HG02884 (cell line): ENCODE measurements around the gene PARD3B.

Experiments
- ATAC-seq: cut with Tn5 transposase; IDR thresholded peaks from one replicate; pipeline ENCODE4 v1.9.1; 2021; ENCODE audit warnings: mild to moderate bottlenecking, moderate library complexity; ENCODE audit not compliant: unreplicated experiment

Gene PARD3B

DNA sequence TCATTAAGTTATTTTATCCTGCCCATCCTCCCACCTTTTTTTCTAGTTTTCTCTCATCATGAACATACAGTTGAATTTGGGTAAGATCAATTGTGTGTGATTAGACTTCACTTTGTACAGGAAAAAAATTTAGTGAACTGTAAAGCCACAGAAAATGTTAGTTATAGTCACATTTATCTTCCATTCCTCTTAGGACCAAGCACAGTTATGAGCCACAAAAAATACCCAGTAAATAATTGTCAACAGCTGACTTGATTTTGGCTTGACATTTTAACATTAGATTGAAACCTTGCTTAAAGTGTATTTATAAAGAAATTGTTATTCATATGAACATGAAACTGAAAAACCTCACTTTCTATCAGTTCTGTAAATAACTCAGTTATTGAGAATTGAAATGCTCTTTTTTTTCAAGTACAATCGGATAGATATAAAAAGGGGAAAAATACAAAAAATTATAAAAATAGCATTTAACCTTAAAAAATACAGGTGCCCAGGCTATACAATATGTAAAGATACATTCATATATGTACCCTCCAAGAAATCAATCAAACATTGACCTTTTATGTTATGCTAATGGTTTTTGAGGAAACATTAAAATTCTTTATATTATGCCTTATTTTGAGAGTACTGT lies 747.5 kb downstream of the PARD3B start:
- no peak for ATAC-seq

DNA sequence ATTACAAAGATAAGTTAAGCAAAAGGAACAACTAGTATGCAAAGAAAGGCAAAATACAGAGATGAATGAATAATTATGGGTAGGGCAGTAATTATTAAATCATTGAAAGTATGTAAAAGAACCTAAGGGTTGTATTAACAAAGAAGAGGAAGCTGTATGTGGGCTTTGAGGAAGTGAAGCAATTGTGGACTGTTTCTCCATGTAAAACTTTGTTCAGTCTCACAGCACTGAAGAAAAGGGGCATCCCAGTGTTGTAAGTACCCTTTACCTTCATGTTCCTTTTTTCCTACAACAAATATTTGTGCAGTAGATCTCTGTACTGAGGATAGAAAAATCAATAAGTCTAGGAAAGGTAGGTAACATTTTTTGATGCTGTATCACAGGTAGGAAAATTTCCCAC lies 748.3 kb downstream of the PARD3B start:
- no peak for ATAC-seq

DNA sequence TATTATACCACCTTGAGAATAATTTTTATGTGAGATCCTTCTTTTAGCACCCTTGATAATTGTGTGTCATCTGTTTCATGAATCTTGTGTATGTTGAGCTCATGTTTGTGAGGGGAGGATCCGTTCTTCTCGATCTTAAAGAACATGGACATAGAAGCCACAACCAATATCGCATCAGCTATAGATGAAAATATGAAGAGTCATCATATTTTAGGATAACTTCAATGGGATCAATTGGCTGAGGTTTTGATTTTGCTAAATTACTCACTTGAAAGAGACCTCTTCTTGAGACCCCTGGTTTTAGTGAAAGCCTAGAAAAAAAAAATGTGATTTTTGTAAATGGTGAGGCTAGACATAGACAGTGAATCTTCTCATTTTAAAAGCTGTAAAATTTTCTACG lies 751.7 kb downstream of the PARD3B start:
- ATAC-seq, result no peak

DNA sequence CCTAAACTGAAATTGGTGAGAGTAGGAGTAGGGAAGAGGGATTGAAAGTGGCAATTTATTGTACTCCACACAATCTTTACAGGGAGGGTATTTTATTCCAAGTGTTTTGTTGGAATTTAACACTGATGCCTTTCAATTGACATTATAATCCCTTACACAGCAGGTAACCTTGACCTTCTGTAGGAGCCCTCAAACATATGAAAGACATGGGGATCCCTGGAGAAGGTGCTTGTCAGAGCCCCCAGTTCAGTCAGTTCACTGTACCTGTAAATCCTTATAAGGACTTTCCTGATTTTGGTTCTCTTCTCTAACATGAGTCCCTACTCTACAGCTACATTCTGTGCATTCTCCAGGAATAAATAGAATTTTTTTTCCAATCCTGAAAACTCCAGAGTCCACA lies 752.1 kb downstream of the PARD3B start:
- ATAC-seq, result no peak

DNA sequence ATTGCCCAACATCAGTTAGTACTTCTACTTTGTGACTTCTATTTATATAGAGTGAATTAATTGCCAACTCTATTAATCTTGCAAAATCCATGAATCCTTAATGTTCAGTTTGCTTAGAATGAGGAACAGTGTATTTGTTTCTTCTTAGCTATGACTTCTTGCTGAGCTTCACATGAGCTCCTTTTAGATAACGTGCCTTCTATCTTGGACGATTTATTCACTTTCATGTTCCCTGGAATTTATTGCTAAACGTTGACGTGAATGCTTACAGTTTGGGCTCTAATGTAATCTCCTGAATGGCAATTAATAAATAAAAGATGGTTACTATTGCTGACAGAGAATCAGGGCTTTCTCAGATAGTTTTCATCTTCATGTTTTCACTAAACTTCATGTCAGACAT lies 752.6 kb downstream of the PARD3B start:
- no peak for ATAC-seq

DNA sequence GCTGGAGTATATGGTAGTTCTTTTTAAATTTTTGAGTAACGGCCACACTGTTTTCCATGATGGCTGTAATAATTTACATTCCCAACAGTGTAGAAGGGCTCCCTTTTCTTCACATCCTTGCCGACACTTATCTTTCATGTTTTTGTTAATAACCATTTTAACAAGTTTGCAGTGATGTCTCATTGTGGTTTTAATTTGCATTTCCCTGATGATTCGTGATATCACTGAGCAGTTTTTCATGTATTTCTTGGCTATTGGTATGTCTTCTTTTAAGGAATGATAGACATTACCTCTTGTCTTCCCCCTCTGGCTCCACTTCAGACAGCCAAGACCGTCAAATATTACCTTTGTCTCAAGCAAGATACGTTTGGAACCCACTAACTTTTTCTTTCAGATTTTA lies 765.9 kb downstream of the PARD3B start:
- ATAC-seq, result no peak

DNA sequence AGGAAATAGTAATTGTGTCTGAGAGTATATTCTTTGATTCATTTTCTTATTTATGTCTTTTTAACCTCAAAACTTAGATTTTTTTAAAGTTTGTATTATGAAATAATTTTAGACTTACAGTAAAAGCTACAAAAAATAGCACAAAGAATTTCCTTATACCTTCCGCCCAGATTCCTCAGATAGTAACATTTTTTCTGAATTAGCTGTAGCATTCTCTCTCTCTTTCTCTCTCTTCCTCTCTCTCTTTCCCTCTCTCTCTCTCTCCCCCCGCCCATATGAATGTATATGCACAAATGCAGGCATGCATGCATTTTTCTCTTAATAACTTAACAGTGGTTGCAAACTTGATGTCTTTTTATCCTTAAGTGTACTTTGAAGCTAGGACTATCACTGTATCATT lies 776.0 kb downstream of the PARD3B start:
- ATAC-seq, result no peak

DNA sequence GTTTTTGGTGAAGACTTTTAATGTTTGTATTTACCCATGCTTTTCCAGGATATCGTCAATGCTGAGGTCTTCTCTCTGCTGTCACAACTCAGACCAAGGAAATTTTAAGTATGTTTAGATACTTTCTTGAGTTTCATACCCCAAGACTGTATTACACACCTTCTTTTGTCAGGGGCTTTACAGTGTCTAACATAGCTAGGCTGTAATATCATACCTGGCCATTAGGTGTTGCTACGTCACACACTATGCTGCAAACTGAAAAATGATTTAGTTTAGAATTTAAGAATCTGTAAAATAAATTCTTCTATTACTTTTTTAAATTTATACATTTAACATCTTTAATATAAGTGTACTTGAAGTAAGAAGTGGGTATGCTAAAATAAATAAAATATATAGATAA lies 778.7 kb downstream of the PARD3B start:
- no peak for ATAC-seq

DNA sequence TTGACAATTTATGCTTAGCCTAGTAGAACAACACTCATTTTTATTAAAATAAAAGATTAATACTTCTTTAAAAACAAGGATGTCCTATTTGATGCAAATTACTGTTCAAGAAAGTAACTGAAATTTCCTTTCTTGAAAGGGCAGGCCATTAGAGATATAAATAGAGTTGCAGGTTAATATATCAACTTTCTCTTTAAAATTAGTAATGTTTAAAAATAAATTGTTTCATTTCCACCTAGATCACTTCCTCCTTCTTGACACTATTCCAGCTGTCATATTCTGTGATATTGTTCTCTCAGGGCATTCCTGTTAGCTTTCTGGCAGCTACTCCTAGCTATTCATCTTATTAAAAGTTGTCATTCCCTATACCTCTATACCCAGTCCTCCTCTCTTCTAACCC lies 779.1 kb downstream of the PARD3B start:
- ATAC-seq, result no peak

DNA sequence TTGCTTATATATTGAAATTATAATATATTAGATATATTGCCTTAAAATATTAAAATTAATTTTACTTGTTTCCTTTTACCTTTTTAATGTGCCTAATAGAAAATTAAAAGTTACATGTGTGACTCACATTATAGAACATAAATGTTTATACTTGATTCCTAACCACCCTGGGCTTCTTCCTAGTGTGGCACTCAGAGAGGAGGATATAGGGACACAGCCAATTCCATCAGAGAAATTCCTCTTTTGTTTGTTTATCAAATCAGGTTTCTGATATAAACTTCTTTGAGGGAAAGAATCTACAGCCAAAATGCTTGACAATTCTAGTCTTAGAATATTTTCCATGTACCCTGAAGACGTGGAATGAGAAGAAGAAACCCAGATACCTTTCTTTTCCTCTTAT lies 788.1 kb downstream of the PARD3B start:
- ATAC-seq, result no peak

DNA sequence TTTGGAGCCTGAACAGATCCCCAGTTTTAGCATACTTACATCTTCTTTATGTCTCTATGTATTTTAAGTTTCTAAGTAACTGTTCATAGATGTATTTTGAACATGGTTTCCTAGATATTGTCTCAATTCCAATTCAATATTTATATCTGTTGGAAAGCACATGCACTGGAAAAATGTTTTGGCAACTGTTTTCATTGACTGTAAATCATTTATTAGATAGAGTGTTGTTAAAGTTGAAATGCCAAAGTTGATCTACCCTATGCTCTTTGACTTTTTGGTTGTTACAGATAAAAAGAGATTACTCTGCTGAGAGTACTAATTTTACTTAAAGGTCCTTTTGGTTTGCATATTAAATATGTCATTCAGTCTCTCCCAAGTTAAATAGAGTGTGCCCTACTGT lies 792.0 kb downstream of the PARD3B start:
- ATAC-seq, result no peak

DNA sequence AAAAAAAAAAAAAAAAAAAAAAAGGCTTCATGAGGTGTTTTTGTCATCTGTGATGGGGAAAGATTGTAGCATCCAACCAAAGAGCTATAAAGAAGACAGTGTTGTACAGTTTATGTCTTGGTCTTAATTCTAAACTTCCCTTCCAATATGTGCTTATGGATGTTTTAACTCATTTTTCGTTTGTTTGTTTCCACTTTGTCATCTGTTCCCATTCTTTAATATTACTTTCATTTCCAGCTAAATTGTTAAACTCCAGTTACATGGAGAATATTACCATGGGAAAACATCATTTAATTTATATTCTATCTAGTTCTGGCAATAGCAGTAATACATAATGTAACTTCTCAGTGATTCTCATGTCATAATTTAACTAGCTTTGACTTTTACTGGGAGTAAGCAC lies 792.9 kb downstream of the PARD3B start:
- ATAC-seq, result no peak

DNA sequence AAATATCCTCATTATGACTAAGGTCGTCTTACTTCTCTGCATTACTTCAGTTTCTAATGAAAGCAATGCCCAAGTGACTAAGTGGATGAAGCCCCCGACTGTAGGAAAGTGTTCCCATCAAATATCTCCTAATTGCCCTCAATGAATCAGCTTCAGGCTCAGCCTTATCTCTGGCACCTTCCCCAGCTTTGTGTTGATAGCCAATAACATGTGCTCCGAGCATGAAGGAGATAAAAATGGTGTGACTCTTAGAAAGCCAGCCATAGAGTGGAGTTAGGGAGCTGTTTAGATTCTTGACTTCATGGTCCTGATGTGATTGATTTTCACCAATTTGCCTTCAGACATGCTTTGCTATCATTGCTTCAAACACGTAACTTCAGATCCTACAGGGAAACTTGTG lies 797.8 kb downstream of the PARD3B start:
- no peak for ATAC-seq

DNA sequence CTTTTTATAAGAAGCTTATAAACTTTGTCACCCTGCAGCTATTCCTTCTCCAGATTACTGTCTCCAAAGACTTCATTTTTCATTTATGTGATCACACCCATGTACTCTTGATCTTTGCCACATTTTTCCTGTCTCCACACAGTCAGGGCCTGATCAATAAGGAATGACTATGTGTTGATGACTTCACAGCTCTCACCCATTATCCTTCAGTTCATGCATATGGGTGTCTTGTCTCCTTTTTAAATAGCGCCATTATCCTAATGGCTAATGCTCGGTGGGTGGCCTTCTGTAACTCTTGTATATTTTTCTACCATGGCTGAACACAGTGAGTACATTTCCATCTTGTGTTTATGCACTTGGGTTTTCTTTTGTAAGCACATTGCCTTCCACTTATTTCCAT lies 801.4 kb downstream of the PARD3B start:
- ATAC-seq, result no peak

DNA sequence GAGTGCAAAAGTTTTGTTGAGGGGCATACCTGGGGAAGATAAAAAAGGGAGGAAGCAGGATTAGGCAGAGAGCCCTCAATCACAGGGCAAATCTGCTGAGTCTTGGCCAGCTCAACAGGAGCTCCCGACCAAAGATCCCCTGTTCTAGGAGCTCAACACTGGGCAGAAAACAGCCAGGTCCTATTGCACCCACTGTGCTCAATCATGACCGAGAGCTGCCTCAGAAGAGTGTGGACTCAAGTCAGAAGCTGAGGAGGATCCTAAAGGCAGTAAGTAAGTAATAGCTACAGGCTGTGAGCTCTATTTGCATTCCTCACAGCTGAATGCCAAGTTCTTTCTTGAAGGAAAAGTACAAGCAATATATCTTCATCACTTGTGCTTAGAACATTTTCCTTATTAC lies 802.6 kb downstream of the PARD3B start:
- ATAC-seq, result no peak

DNA sequence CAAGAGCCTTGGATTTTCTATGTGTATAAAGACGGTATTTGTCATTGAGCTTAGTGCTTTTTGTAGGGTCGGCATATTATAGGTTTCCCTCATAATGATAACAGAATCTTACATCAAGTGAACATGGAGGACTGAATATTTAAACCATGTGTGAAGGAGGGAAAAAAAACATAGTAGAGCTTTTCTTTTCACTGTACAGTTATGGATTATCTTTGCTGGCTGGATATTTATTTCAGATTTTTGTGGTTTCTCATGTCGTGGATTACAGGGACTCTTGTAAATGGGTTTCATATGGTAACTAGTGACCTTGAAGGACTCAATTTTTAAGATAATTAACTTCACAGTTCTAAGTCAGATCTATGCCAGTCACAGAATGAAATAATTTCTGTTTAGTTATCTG lies 806.8 kb downstream of the PARD3B start:
- no peak for ATAC-seq

DNA sequence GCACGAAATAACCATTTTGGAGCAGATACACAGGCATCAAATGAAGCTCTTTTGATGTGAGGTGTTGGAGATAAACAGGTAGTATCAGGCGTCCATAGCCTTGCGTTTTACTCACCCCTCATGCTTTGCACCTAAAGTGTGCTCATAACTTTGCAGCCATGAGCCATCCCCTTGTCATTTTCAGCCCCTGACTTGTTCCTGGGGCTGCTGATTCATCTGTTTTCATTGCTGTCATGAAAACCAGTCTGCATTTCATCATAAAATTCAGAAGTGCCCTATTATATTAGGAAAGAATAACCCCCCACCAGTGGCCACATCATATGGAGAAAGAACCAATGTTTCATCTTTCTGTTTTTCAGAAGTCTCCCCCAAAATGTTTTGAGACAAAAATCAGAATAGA lies 807.3 kb downstream of the PARD3B start:
- no peak for ATAC-seq

DNA sequence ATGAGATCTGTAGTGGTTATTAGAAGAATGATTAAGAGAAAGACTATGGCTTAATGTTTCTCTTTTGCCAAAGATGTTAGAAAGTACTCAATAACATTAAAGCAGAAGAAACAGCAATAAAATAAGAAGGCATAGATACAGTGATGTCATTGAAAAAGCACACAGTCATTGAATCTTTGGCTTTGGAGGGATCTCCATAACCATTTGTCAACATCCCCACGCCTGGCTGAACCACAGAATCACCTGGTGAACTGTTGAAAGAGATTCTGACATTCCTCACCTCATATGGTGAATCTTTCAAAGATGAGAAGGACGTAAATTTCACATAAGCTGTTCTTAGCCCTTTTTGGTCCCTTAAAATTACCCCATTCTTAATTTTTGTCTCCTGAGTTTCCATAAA lies 812.5 kb downstream of the PARD3B start:
- ATAC-seq, result no peak

DNA sequence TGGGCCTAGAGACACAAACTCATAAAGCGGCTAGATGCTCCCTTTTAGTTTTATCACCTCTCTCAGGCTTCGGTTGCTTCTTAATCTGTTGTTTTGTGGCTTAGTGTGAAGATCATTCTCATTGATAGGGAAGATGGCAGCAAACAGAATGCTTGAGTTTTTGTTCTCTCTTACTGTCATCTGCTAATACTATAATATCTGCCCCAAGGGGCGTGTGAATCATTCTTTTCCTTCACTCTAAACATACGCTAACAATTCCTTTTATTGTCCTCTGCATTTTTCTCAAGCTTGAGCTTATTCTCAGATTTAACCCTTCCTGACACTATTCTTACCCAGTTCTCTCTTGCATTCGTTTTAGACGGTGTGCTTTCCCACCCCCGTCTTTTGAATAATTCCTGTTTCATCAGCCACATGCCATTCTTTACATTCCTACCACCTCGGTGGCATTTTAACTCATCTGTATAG lies 813.1 kb downstream of the PARD3B start:
- ATAC-seq, result no peak

DNA sequence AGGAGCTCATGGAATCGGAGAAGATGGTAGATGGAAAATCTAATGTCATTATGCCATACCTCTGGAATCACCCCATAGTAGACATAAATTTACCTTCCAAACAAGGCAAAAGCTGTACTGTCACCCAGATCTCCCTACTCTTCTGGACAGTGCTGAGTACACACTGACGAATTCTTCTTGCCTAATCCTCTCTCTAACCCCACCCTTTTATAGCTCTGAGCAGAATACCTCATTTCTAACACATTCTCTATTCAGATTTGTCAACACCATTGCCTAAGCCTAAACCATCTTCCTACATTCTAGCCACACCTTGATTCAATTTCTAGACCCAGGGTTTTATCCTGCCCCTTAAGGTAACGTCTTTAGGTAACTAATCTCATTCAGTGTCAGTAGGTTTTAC lies 816.0 kb downstream of the PARD3B start:
- ATAC-seq, result no peak

DNA sequence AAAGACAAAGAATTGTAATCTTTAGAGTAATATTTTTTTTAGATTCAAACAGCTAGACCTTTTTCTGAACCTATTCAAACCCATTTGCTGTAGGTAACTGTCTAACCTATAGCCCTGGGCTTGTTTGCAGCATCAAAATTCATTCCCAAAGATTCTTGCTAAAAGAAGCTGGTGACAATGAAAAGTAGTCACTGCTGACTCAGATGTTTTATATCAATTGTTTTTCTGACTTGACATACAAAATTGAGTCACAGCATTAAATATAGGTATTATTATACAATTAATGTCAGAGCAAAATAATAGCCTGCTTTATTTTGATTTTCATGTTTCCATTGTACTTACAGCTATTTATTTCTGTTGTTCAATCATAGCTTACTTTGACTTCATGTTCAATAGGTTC lies 816.7 kb downstream of the PARD3B start:
- ATAC-seq, result no peak

DNA sequence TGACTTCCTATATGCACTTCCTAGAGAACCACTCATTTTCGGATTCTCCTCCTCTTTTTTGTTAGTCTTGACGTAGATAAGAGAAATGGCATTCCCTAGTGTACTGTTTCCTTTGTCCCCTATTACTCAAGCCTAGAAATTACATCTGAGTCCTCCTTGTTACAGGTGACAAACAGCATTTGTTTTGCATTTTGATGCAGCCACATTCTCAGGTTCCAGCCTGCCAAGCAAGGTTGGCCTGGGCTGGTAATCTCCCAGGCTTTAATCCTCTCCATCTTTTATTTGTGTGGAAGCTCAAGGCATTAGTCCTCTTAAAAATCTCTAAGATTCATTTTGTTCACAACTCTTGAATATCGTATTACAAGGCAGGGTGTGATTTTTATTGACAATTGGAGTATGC lies 819.0 kb downstream of the PARD3B start:
- ATAC-seq, result no peak

DNA sequence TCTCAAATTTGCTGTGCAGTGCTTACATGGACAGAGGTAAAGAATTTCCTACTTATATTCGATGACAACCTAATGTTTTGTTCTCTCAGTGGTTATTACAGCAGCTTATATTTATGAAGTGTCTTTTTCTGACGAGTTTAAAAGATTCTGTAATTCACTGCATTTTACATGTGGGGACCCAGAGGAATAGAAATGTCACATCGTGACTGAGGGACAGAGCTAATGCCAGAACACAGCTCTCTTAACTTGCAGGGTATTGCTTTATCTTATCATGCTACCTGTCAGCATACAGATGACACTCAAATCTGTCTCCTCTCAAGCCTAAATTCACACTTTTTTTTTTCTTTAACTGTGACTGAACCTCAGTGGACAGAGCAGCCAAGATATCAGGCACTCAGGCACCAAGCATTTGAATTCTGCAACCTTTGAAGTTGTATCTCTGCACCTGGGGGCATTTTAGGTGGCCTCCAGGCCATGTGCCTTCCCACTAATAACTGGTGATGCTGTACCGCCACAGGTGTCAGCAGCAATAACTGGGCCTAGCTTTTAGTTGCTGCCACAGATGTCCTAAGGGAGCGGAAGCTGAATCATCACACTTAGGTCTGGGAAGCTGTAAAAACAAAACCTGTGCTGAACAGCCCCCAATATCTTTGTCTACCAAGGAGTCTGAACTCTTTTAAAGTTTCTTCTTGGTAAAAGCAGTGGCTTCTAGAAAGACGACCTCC lies 821.2 kb downstream of the PARD3B start:
- ATAC-seq, result no peak
